Right atrium auricular region (tissue), 2 donors: Measurements from ENCODE around the gene COL25A1. TPM values are rescaled to one million over a fixed set of nuclear protein-coding genes. Genes with fewer than 3 reads are reported as not detected.

Source experiments
- DNase-seq: peaks from one replicate; pipeline ENCODE4 v3.0.0-alpha.2; 2019; ENCODE audit warnings: low spot score
- H3K27ac ChIP-seq, 2 donors: fragments of 200-600 bp; sonication (generic); 1 replicate in 1 of 2; 2 replicates in 1 of 2; pipeline ENCODE4 v1.5.1; 2016 to 2019
- H3K27me3 ChIP-seq, 2 donors: fragments of 200-600 bp; sonication (generic); one replicate each; pipeline versions ENCODE4 v1.5.1 to v1.6.0; 2017 to 2019
- H3K36me3 ChIP-seq: fragments of 200-600 bp; sonication (generic); one replicate; pipeline ENCODE4 v1.5.1; 2016
- H3K4me1 ChIP-seq, 2 donors: fragments of 200-600 bp; sonication (generic); one replicate each; pipeline versions ENCODE4 v1.5.1 to v1.6.0; 2017 to 2019
- H3K4me3 ChIP-seq, 2 donors: fragments of 200-600 bp; sonication (generic); 1 replicate in 1 of 2; 2 replicates in 1 of 2; pipeline ENCODE4 v1.5.1; 2017 to 2019; ENCODE audit warnings: mild to moderate bottlenecking in 1 of 2, moderate library complexity in 1 of 2
- H3K9me3 ChIP-seq, 2 donors: fragments of 200-600 bp; sonication (generic); one replicate each; pipeline ENCODE4 v1.5.1; 2019
- total RNA-seq, 2 donors: library from RNA; depleted of rRNA; stranded (reverse); fragments of >200 nt; gene quantifications; one replicate each; pipeline ENCODE4 v1.1.0, GENCODE V29; 2016
- TF ChIP-seq, protein P1 (sequence below), 2 donors: fragments of 200-600 bp; sonication (generic); IDR thresholded peaks; one replicate each; pipeline ENCODE4 v1.5.1; 2019; ENCODE audit warnings: antibody characterized with exemption in 2 of 2

Gene COL25A1
- total RNA-seq, 2 donors from 2014 or later = 0.26 to 0.59 TPM

DNA sequence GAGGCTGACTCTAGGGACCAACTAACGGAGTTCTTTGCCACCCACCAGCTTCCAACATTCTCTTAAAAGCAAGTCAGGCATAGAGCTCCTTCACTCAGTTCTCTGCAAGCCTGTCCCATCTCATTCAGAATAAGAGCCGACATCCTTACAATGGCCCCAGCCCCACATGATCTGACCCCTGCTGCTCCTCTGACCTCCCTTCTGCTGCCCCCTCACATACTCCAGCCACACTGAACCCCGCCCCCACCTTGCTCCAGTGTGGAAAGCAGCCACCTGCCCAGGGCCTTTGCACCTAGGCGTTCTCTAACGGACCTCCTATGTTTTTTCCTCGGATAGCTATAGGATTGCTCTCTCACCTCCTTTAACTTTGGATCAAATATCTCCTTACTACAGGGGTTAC is 396.5 kb downstream of the COL25A1 start:
- H3K4me1 ChIP-seq = no peaks in the 10 kb centered on the region
- no peak overlapping the region for H3K4me3 ChIP-seq
- no peak for DNase-seq
- H3K9me3 ChIP-seq = no peaks in the 10 kb centered on the region
- no peaks in the 10 kb centered on the region for H3K36me3 ChIP-seq
- H3K27me3 ChIP-seq = no peaks in the 10 kb centered on the region
- TF ChIP-seq, protein P1, sequence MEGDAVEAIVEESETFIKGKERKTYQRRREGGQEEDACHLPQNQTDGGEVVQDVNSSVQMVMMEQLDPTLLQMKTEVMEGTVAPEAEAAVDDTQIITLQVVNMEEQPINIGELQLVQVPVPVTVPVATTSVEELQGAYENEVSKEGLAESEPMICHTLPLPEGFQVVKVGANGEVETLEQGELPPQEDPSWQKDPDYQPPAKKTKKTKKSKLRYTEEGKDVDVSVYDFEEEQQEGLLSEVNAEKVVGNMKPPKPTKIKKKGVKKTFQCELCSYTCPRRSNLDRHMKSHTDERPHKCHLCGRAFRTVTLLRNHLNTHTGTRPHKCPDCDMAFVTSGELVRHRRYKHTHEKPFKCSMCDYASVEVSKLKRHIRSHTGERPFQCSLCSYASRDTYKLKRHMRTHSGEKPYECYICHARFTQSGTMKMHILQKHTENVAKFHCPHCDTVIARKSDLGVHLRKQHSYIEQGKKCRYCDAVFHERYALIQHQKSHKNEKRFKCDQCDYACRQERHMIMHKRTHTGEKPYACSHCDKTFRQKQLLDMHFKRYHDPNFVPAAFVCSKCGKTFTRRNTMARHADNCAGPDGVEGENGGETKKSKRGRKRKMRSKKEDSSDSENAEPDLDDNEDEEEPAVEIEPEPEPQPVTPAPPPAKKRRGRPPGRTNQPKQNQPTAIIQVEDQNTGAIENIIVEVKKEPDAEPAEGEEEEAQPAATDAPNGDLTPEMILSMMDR (IDR thresholded peaks at IDR 0.05) = no peak
- no peak overlapping the region for H3K27ac ChIP-seq

DNA sequence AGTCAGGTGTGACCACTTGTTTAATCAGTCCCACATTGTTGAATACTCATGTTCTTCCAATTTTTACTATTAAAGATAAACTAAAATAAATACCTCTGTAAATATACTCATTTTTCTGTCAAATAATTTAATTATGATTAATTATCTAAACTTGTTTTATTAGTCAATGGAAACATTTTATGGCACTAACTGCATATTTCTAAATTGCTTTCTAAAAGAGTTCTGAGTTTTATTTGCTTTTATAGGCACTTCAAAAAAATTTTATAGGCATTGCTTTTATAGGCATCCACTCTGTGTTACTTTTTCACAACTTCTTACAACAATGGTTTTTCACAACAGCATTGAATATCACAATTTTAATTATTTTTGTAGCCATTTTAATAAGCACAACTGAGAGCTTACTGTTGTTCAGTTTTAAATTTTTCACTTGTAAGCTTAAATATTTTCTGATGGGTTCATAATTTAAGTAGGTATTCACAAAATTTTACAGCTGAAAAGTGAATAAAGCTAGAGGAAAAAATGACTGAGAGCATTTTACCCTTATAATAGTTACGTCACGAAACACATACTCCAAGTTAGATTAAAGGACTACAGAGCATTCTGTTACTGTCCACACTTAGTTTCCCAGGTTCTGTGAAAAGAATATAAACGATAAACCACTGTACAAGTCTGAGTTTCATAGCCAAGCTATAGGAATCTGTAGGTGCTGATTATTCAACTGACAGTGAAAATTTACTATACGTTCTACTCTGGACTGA is 398.8 kb downstream of the COL25A1 start:
- no peak for DNase-seq
- Histone ChIP-seq H3K27me3 (no peaks in the 10 kb centered on the region), H3K4me3 (no peak overlapping the region), H3K27ac (no peak overlapping the region), H3K36me3 (no peaks in the 10 kb centered on the region), H3K9me3 (no peaks in the 10 kb centered on the region), H3K4me1 (no peaks in the 10 kb centered on the region)
- TF ChIP-seq, protein P1 (IDR thresholded peaks at IDR 0.05) = no peak

DNA sequence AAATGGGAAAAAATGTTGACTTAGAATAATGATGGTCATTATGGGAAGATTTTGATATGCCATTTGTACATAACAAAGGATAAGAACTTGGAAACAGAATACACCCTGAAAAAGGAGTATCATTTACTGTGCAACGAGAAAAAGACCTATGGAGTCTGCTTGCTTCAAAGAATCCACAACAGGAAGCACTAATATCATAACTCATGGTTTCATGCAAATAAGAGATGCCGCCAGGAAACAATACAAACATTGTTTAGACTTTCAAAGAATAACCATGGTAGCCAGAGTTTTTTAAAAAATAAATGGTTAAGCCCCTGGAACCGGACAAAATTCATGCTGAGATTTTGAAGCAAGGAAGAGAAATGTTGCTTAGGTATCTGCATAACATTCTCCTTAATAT is 399.7 kb downstream of the COL25A1 start:
- Histone ChIP-seq H3K36me3 (no peaks in the 10 kb centered on the region), H3K4me1 (no peaks in the 10 kb centered on the region), H3K27me3 (no peaks in the 10 kb centered on the region), H3K4me3 (no peak overlapping the region), H3K9me3 (no peaks in the 10 kb centered on the region), H3K27ac (no peak overlapping the region)
- TF ChIP-seq, protein P1 (IDR thresholded peaks at IDR 0.05) = no peak
- DNase-seq = no peak

DNA sequence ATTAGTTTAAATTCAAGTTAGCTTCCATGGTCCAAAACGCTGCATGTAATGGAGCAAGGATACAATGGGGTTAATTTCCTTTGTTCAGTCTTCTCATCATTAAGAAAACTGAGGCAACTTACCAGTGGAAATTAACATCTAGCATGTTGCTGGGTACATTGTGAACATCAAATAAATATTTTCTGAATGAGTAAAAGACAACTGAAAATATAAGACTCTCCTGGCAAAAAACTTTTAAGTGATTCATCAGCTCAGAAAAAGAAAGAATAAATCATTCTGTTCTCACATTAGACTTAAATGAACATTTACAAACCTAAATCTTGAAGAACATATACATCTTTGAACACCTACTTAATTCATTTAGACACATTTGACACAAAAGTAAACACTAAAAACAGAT is 401.2 kb downstream of the COL25A1 start:
- no peaks in the 10 kb centered on the region for H3K36me3 ChIP-seq
- H3K9me3 ChIP-seq = no peaks in the 10 kb centered on the region
- H3K4me3 ChIP-seq = no peak overlapping the region
- TF ChIP-seq, protein P1 (IDR thresholded peaks at IDR 0.05) = no peak
- no peak overlapping the region for H3K27ac ChIP-seq
- no peaks in the 10 kb centered on the region for H3K4me1 ChIP-seq
- no peaks in the 10 kb centered on the region for H3K27me3 ChIP-seq
- DNase-seq = no peak

DNA sequence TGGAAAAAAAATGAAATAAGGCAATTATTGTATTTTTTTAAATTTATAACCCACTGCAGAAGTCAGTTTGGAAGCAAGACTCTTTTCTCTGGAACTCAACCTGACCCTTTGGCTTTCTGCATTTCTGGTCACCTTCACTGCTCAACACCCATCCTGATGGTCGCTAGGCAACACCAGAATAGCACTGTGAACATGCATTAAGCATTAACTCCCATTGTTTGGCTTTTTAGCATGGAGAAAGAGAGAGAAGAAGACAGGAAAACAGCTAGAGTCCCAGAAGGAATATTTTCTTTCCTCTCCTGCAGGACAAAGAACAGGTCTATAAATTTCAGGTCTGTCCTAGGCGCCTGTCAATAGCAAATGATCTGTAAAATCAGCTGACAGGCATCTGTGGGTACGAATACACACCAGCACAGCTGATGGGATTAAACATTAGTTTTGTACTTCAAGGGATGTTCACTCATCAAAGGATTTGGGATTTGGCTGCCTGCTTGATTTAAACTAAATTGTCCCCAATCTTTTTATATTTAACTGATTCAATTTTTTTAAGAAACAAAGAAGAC is 402.4 kb downstream of the COL25A1 start:
- Histone ChIP-seq H3K9me3 (no peaks in the 10 kb centered on the region), H3K27me3 (no peaks in the 10 kb centered on the region), H3K4me1 (no peaks in the 10 kb centered on the region), H3K4me3 (no peak overlapping the region), H3K36me3 (no peaks in the 10 kb centered on the region), H3K27ac (no peak overlapping the region)
- TF ChIP-seq, protein P1 (IDR thresholded peaks at IDR 0.05) = no peak
- DNase-seq = no peak
